IPS-NIHi11 (cell line): Measurements from ENCODE around the gene TMEM88.
"Not testable (repeated sequence)": the region's sequence is repeated elsewhere in the genome, so short reads cannot be mapped to it uniquely, and the experiment has no call there.

ENCODE experiments used
- DNase-seq: peaks from one replicate; pipeline ENCODE4 v3.0.0; 2012; ENCODE audit warnings: mixed read lengths, low spot score

The TMEM88 gene

GRCh38 chr17:7856011-7856810 is 1.3 kb downstream of the TMEM88 start:
- no peak for DNase-seq

GRCh38 chr17:7856811-7857712 is 2.2 kb downstream of the TMEM88 start, which contains the start of gene NAA38:
TSS of gene NAA38 (minus strand) at chr17:7857559. CDS start at chr17:7857463, 96 bp downstream.
- DNase-seq = peak; percentile 82

- DNase-seq = peak; percentile 63
Observed at GRCh38 chr17:7857713-7858521, 3.1 kb downstream of the TMEM88 start, which contains the start of gene CYB5D1. TSS of gene CYB5D1 (plus strand) at chr17:7858003. CDS start at chr17:7858135, 132 bp downstream.

GRCh38 chr17:7858522-7858810 is 3.6 kb downstream of the TMEM88 start:
- DNase-seq = peak; percentile 54

- DNase-seq = no peak
Observed at GRCh38 chr17:7859028-7859427, 4.2 kb downstream of the TMEM88 start.

DNA sequence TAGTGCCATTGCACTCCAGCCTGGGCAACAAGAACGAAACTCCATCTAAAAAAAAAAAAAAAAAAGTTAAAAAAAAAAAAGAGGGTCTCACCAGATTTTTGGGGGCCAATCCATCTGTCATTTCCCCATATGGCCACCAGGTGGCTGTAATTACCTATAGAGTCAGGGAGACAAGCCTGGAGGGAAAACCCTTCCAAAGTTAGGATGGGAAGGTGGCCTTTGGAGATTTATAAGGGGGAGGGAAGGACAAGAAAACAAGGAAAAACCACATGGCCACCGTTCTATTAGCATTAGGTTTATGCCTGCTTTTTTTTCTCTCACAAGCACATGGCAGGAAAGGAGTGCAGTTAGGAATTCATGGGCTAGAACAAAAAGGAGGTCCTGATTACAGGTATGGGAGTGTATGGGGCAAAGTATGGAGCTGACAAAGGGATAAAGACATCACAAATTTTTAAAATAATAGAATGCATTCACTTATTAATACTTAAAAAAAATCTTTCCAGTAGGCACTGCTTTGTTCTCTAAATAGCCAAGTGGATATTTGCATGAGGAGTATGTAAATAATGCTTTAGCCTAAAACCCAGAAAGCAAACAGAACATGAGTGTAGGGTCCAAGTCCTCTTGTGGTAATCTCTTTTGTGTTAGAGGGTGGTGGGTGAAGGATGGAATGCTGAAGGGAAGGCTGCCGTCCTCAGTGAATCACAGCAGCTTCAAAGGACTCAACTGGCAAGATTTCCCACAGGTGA is 8.0 kb downstream of the TMEM88 start:
- DNase-seq = peak; percentile 62

DNA sequence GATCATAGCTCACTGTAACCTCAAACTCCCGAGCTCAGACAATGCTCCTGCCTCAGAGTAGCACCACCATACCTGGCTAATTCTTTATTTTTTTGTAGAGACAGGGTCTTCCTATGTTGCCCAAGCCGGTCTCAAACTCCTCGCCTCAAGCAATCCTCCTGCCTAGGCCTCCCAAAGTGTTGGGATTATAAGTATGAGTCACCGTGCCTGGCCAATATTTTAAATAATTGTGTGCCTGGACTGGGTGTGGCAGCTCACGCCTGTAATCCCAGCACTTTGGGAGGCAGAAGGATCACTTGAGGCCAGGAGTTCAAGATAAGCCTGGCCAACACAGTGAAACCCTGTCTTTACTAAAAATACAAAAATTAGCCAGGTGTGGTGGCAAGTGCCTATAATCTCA is 9.5 kb downstream of the TMEM88 start:
- DNase-seq = not testable (repeated sequence)

DNA sequence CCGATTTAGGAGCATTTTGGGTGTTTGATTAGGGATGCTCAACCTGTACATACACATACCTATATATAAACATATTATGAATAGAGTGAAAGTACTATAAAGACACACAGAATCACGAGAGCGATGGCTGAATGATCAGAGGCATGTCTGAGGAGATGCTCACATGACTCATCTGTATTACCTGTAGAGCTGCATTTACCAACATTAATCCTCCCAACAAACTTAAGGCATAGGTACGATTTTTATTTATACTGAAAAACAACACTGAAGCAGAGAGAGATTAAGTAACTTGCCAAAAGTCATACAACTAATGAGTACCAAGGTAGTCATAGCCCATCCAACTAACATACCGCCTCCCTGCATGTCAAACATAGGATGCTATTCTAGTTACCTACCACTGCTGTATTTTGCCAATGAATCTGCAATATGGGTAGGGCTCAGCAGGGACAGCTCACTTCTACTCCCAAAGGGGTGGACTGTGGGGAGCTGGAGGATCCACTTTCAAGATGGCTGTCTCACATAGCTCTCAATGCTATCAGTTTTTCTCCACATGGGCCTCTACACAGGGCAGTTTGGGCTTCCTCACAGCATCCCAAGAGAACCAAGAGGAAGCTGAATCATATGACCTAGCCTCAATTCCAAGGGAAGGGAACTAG is 10.3 kb downstream of the TMEM88 start:
- no peak for DNase-seq

DNA sequence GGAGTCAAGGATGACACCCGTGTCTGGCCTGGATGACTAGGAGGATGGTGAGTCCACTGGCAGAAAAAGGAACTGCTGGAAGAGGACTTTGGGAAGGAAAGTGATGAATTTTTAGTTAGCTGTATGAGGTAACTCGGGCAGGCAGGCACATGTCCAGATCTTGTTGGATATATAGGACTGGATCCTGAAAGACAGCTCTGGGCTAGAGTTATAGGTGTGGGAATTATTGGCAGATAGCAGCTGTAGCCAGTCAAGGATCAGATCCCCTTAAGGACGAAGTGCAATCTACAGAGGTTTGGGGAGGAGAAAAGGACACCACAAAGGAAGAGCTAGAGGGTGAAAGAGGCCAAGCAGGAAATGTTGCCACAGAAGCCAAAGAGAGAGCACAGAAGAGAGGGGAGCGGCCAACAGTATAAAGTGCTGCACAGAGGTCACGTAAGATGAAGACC is 13.0 kb downstream of the TMEM88 start:
- no peak for DNase-seq

DNA sequence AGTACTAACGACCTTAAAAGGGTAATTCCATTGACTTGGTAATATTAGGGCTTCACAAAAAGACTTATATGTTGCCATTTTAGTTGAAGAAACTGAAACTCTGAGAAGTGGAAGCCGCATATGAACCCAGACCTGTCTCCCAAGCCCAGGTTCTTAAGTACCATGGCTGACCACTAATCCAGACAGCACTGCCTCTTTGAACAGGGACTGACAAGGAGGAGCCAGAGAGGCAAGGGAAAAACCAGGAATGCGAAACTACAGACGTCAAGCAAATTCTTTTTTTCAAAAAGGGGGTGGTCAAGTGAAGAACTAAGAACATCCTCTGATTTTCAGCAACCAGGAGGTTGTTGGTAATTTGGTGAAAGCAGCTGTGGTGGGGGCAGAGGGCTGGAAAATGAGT is 18.2 kb downstream of the TMEM88 start:
- DNase-seq = no peak

DNA sequence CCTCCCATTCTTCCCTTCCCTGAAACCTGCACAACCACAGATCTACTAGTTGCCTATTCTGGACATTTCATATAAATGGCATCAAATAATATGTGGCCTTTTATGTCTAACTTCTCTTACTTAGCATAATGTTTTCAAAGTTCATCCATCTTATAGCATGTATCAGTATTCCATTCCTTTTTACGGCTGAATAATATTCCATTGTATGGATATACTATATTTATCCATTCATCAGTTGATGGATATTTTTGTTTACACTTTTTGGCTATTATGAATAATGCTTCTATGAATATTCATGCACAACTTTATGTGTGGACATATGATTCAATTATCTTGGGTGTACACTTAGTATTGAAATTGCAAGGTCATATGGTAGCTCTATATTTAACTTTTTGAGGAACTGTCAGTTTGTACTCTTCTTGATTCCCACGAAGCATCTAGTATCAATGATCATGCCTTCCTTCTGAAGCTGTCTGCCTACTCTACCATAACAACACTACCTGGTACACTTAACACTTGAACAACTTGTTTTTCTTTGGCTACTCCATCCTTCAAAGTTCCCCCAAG is 21.0 kb downstream of the TMEM88 start:
- DNase-seq = no peak

DNA sequence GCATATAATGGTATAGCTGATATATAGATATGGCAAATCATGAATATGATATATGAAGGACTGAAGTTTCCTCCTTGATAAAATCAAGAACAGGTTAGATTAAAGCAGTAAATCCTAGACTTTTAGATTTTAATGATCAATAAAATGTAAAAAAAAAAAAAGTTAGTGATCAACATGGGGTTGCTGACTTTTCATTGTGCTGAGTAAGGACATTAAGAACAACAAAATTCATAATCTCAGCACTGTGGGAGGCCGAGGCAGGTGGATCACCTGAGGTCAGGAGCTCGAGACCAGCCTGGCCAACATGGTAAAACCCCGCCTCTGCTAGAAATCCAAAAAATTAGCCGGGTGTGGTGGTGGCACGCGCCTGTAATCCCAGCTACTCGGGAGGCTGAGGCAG is 23.4 kb downstream of the TMEM88 start:
- DNase-seq = no peak

DNA sequence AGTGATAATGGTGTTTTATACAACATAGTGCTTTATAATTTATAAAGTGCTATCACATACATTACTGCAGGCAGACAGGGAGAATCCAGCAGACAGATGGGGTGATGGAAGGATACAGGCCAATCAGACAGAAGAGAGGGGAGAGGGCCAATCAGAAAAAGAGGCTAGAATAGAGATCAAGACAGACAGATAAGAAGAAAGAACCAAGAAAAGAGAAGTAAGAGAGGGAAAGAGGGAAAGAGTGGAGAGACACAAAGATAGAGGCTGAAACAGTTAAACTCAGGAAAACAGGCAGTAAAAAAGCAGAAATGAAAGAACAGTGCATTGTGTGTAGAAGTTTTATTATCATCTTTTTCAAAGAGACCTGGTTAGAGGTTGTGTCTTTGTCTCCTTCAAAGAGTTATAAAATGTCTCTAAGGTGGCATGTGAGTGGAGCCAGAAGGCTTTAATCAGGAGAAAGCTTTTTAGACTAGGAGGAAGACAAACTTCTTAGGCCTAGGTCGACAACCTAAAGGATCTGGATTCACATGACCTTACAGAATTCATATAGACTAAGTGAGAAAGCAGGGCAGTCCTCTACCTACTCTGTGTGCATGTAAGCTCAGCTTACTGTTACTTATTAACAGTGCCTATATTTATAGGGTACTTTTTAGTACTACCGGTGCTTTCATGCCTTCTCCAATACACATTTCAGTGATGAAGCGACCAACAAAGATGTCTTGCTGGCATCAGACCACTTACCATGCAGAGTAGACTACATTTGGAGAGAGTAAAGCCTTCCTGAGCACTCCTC is 25.4 kb downstream of the TMEM88 start:
- DNase-seq = no peak

- DNase-seq = no peak
Observed at GRCh38 chr17:7881276-7882054, 26.6 kb downstream of the TMEM88 start.

GRCh38 chr17:7882068-7882467 is 27.2 kb downstream of the TMEM88 start:
- no peak for DNase-seq

GRCh38 chr17:7882629-7883028 is 27.8 kb downstream of the TMEM88 start:
- no peak for DNase-seq

DNA sequence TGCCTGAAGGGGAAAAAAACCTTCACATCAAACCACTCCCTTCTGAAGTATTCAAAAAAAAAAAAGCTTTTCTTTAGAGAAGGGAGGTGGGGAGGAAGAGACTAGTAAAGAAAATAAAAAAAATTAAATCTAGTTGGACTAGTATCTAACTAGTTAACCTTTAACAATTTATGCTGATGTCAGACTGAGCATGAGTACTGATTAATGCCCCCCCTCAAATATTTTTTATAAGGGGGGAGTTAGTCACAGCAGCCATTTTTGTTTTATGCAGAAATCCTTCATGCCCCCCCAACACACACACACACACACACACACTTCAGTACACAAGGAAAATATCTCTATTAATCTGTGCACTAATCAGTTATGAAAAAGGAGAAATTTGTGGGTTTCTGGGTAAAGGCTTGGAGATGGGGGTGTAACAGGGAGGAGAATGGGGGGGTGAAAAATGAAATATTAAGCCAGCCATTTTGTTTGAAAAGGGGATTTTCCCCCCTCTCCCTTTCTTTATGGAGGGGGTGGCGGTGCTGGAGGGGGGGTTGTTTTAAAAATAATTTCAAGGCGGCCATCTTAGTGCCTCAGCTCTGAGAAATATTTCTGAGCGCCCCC is 29.0 kb downstream of the TMEM88 start:
- DNase-seq = no peak

GRCh38 chr17:7884581-7885366 is 29.9 kb downstream of the TMEM88 start:
- peak; percentile 44 for DNase-seq
